Bronchial epithelial cell (primary cell): Measurements from ENCODE around the gene OLIG1. TPM values are rescaled to one million over a fixed set of nuclear protein-coding genes. Genes with fewer than 3 reads are reported as not detected.

Experiments used
- DNase-seq: peaks from one replicate; pipeline ENCODE4 v3.0.0-alpha.2; 2010; ENCODE audit warnings: low read depth
- FAIRE-seq: peaks from 2 replicates; lab custom pipeline; 2011; peaks lifted over from hg19 to GRCh38; lab: Jason Lieb, UNC
- H3K27me3 ChIP-seq: 2 replicates; pipeline ENCODE4 v1.5.1; 2011; ENCODE audit warnings: low read length; ENCODE audit not compliant: control insufficient read depth, insufficient read depth
- H3K36me3 ChIP-seq: 2 replicates; pipeline ENCODE4 v1.5.1; 2011; ENCODE audit warnings: low read length; ENCODE audit not compliant: control insufficient read depth, insufficient read depth
- H3K4me3 ChIP-seq: 2 replicates; pipeline ENCODE4 v1.5.1; 2011; ENCODE audit warnings: mild to moderate bottlenecking, low read depth, low read length, control low read depth
- CTCF ChIP-seq: IDR thresholded peaks from 2 replicates; pipeline ENCODE4 v1.5.1; 2011; ENCODE audit warnings: mild to moderate bottlenecking, moderate library complexity, low read length, control low read depth, inconsistent platforms; ENCODE audit not compliant: insufficient read depth, severe bottlenecking
- total RNA-seq: library from RNA; depleted of rRNA; stranded (reverse); fragments of >200 nt; gene quantifications from 2 replicates; pipeline ENCODE4 v1.2.1, GENCODE V29; 2014

The OLIG1 gene
- total RNA-seq, 1 donor from 2014 or later, result not detected

GRCh38 chr21:33029385-33029921, 40.5 kb upstream of the OLIG1 start:
- Histone ChIP-seq H3K36me3 (no peaks in the 10 kb centered on the region), H3K27me3 (peaks cover 82% of the 10 kb centered on the region), H3K4me3 (no peak overlapping the region)
- no peak for DNase-seq
- TF ChIP-seq CTCF, result no peak
- FAIRE-seq, result no peak

- TF ChIP-seq CTCF, result no peak
- H3K36me3 ChIP-seq, result no peaks in the 10 kb centered on the region
- DNase-seq (no peak), FAIRE-seq (no peak)
- no peak overlapping the region for H3K4me3 ChIP-seq
- peaks cover 79% of the 10 kb centered on the region for H3K27me3 ChIP-seq
Observed at GRCh38 chr21:33029975-33030461, 39.9 kb upstream of the OLIG1 start.

GRCh38 chr21:33030633-33031032, 39.3 kb upstream of the OLIG1 start:
- no peak overlapping the region for H3K4me3 ChIP-seq
- FAIRE-seq (no peak), DNase-seq (no peak)
- H3K36me3 ChIP-seq, result no peaks in the 10 kb centered on the region
- peaks cover 79% of the 10 kb centered on the region for H3K27me3 ChIP-seq
- TF ChIP-seq CTCF, result no peak

GRCh38 chr21:33031152-33031911, 38.6 kb upstream of the OLIG1 start:
- DNase-seq, result no peak
- Histone ChIP-seq H3K4me3 (no peak overlapping the region), H3K27me3 (peaks cover 75% of the 10 kb centered on the region), H3K36me3 (no peaks in the 10 kb centered on the region)
- FAIRE-seq, result no peak
- no peak for TF ChIP-seq CTCF

- Histone ChIP-seq H3K27me3 (peaks cover 66% of the 10 kb centered on the region), H3K36me3 (no peaks in the 10 kb centered on the region), H3K4me3 (no peak overlapping the region)
- no peak for DNase-seq
- TF ChIP-seq CTCF, result no peak
- FAIRE-seq, result no peak
Observed at GRCh38 chr21:33032434-33033047, 37.4 kb upstream of the OLIG1 start.
